ENCODE data around the gene FBXL17. TPM values are rescaled to one million over a fixed set of nuclear protein-coding genes. Genes with fewer than 3 reads are reported as not detected.

The FBXL17 gene
- polyA plus RNA-seq, 1 of the 3 experiments (the other 2 are of a cell fraction) = 4.4 TPM

GRCh38 chr5:108016101-108016500, 365.8 kb downstream of the FBXL17 start:
- Histone ChIP-seq H4K20me1 (ENCODE audit: insufficient read depth) (no peaks in the 10 kb centered on the region), H3K4me1 (ENCODE audit: control insufficient read depth in 1 of 2, insufficient read depth in 2 of 2, low read depth in 1 of 2, low read length in 1 of 2) (peaks cover 0 to 3% of the 10 kb centered on the region in 2 experiments; a peak in 1 of 4 replicates), H3K9me3 (no peaks in the 10 kb centered on the region), H3F3A (replicated peaks; ENCODE audit: insufficient read depth) (no peaks in the 10 kb centered on the region), H2AFZ (ENCODE audit: low read depth) (no peak overlapping the region), H3K9ac (no peak overlapping the region), H3K36me3 (replicated peaks in 1 of 2; ENCODE audit: control insufficient read depth in 1 of 2, insufficient read depth in 2 of 2, low read length in 1 of 2) (no peaks in the 10 kb centered on the region), H3K27me3 (ENCODE audit: insufficient read depth) (no peaks in the 10 kb centered on the region), H3K27ac (ENCODE audit: low read depth in 2 of 2, low read length in 1 of 2) (no peak overlapping the region; a peak in 1 of 4 replicates), H3K9me2 (0 out of 2 replicates have a peak, but pooled peaks cover 3% of the 10 kb centered on the region), H3K4me2 (no peak overlapping the region), H3K79me2 (ENCODE audit: insufficient read depth) (no peaks in the 10 kb centered on the region), H3K4me3 (ENCODE audit: low read depth in 2 of 2, low read length in 1 of 2) (no peak overlapping the region)
- no peak for DNase-seq
- ChIA-PET CTCF (no interaction called here), POLR2A (no interaction called here)
- TF ChIP-seq YY1 (IDR thresholded peaks at IDR 0.05; ENCODE audit: low read depth) (no peak), CHD2 (IDR thresholded peaks at IDR 0.05; ENCODE audit: low read length, partially characterized antibody) (no peak), REST (IDR thresholded peaks at IDR 0.05; ENCODE audit: low read depth, low read length) (no peak), GABPA (IDR thresholded peaks at IDR 0.05; ENCODE audit: low read depth) (no peak), SIN3A (IDR thresholded peaks at IDR 0.05; ENCODE audit: borderline replicate concordance, low read depth, low read length) (no peak), ELF1 (IDR thresholded peaks at IDR 0.05) (no peak), FOXM1 (IDR thresholded peaks at IDR 0.05; ENCODE audit: low read depth) (no peak), RFX5 (IDR thresholded peaks at IDR 0.05; ENCODE audit: low read length) (no peak), USF2 (IDR thresholded peaks at IDR 0.05; ENCODE audit: borderline replicate concordance, low read depth, low read length) (no peak), MEF2A (IDR thresholded peaks at IDR 0.05; ENCODE audit: borderline replicate concordance, low read depth) (no peak), JUND (IDR thresholded peaks at IDR 0.05) (no peak), USF1 (IDR thresholded peaks at IDR 0.05; ENCODE audit: borderline replicate concordance, low read depth) (no peak), EP300 (IDR thresholded peaks at IDR 0.05; ENCODE audit: borderline replicate concordance in 1 of 2, low read depth in 1 of 2, low read length in 1 of 2) (no peak), IRF3 (IDR thresholded peaks at IDR 0.05; ENCODE audit: low read depth, low read length) (no peak)
- WGBS (ENCODE audit: low lambda C conversion rate) = 66% methylated on average over 2 of the region's 2 CpGs

All from SK-N-SH (cell line).